GM21786 (cell line): Measurements from ENCODE around the gene SLC35E4.
"Not testable (repeated sequence)": the region's sequence is repeated elsewhere in the genome, so short reads cannot be mapped to it uniquely, and the experiment has no call there.

Experiments used
- ATAC-seq: cut with Tn5 transposase; IDR thresholded peaks from one replicate; pipeline ENCODE4 v1.9.1; 2021; ENCODE audit not compliant: unreplicated experiment

Gene SLC35E4

DNA sequence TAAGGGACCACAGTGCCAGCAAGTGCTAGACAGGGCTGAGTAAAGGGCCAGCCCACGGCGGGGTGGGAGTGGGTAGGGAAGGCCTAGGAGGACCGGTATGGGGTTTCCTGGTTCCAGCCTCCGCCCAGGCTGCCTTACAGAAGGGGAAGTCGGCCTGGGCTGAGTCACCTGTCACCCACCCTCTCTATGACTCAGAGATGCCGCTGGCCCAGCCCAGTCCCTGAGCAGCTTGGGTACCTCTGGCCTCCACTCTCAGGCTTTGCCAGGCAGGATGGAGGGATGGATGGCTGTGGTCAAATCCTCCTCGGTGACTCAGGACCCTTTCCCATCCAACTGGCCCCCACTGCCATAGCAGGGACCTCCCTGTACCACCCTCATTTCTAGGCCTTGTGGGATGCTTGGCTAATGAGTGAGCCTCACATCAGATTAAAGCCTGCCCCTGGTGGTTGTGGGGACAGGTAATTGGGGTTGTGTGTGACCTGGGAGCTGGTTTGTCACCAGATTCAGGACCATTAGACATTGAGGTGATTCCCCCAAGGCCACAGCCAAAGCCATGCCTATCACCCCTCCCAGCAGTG, 13.9 kb downstream of the SLC35E4 start:
- no peak for ATAC-seq

GRCh38 chr22:30650508-30651116, 15.0 kb downstream of the SLC35E4 start:
- no peak for ATAC-seq

- no peak for ATAC-seq
Observed at GRCh38 chr22:30652852-30653251, 17.3 kb downstream of the SLC35E4 start.

DNA sequence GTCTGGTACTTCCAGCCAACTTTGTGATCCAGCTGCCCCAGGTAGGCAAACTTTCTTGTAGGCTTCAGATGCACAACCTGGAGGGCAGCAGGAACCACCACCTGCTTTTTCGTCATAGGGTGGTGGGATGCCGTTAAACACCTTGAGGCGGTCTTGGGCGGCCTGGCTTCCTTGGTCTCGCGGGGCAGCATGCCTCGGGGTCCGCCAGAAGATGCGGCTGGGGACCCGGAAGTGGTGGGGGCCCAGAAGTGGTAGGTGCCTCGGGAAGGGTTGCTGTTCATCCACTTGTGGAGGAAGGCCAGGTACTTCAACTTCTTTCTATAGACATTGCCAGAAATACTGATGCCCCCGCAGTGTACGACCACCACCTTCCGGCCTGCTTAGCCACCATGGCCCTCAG, 18.8 kb downstream of the SLC35E4 start:
- no peak for ATAC-seq

GRCh38 chr22:30655532-30655931, 20.0 kb downstream of the SLC35E4 start:
- ATAC-seq, result no peak

DNA sequence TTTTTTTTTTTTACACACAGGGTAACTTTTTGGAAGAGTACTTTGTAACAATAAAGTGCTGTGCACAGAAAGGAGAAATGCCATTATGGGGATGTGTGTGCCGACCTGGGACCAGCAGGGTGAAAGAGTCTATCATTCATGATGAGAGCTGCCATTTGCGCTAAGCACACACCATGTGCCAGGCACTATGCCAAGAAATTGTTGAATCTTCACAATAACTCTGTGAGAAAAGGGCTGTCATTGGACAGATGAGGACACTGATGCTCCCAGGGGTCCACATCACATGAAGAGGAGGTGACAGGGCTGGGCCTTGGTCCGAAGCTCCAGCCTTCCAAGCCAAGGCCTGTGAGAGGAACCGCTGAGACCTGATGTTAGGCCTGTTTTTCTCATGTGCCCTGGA, 26.5 kb downstream of the SLC35E4 start:
- no peak for ATAC-seq

GRCh38 chr22:30664798-30665197, 29.2 kb downstream of the SLC35E4 start:
- ATAC-seq, result no peak

DNA sequence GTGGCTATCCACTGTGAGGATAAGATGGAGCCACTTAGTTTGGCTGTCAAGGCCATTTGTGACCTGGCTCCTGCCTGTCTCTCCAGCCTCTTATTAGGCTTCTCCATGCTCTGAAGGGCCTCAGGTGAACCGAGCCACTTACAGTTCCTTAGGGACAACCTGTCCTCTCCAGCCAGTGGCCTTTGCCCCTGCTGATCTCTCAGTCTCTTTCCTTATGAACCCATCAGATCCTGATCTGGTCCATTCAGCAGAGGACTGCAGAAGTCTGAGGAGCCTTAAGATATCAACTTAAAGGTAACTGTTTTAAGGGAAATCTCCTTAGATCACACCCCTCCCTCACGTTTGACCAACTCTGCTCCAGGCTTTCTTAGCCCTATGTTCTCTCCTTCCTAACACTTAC, 29.7 kb downstream of the SLC35E4 start:
- ATAC-seq, result no peak

GRCh38 chr22:30665786-30666185, 30.2 kb downstream of the SLC35E4 start:
- ATAC-seq, result no peak

- ATAC-seq, result no peak
Observed at GRCh38 chr22:30667107-30667493, 31.5 kb downstream of the SLC35E4 start.

- ATAC-seq, result peak; percentile 81
Observed at GRCh38 chr22:30667494-30668385, 32.2 kb downstream of the SLC35E4 start, which contains the start of gene DUSP18. Gene DUSP18, minus strand, starts transcription at chr22:30667875. Its CDS starts 3,872 bp downstream, at chr22:30664003.

DNA sequence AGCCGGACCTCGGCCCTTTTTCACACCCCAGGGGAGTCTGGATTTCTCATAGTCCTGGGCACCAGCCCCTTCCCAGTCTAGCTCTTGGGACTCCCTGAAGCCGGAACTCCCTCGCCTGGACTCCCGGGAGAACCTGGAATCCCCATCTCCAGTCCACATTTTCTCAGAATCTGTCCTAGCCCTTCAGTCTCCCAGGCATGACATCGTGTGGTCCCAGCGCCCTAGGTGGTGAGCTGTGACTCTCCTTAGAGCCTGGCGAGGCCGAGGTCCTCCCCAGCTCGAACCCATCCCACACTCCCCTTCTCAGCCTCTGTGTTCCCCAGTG, 32.8 kb downstream of the SLC35E4 start:
- ATAC-seq, result no peak

- ATAC-seq, result no peak
Observed at GRCh38 chr22:30671071-30671470, 35.5 kb downstream of the SLC35E4 start.

GRCh38 chr22:30673136-30673535, 37.6 kb downstream of the SLC35E4 start:
- no peak for ATAC-seq

- ATAC-seq, result no peak
Observed at GRCh38 chr22:30674482-30674881, 38.9 kb downstream of the SLC35E4 start.

- no peak for ATAC-seq
Observed at GRCh38 chr22:30675436-30675835, 39.9 kb downstream of the SLC35E4 start.

- ATAC-seq, result not testable (repeated sequence)
Observed at GRCh38 chr22:30676565-30676964, 41.0 kb downstream of the SLC35E4 start.

GRCh38 chr22:30679895-30680690, 44.5 kb downstream of the SLC35E4 start:
- not testable (repeated sequence) for ATAC-seq

GRCh38 chr22:30680991-30681770, 45.6 kb downstream of the SLC35E4 start:
- ATAC-seq, result no peak

DNA sequence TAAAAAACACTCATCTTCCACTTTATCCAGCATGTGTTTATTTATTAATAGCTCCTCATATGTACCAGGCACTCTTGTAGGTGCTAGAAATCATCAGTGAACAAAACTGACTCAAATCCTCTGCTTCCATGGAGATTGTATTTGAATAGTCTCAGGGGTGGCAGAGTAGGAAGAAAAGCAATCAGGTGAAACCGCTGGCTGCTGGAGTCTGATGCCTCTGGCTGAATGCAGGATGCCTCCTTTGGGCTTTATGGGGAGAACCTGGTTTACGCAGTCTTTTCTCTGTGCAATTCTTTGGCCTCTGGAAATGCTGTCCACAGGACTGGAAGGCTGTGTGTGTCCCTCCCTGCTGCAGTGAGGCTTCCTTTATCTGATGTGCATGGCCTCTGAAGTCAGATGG, 46.2 kb downstream of the SLC35E4 start:
- ATAC-seq, result no peak

- ATAC-seq, result no peak
Observed at GRCh38 chr22:30685178-30685577, 49.6 kb downstream of the SLC35E4 start.
